OCI-LY1 (cell line): Measurements from ENCODE around the gene HMGCLL1.

ENCODE experiments used
- H2AFZ ChIP-seq: fragments of 200-600 bp; sonication (generic), shearing (Covaris generic); 2 replicates; pipeline ENCODE4 v1.6.0; 2014; ENCODE audit warnings: antibody characterized with exemption, mild to moderate bottlenecking, low read length
- H3F3A ChIP-seq: fragments of 200-600 bp; sonication (generic), shearing (Covaris generic); 2 replicates; pipeline ENCODE4 v1.6.0; 2014; ENCODE audit warnings: mild to moderate bottlenecking, antibody characterized with exemption, low read length, moderate library complexity; ENCODE audit not compliant: insufficient read depth
- H3K27ac ChIP-seq: fragments of 200-600 bp; sonication (generic); 2 replicates; pipeline ENCODE4 v1.5.1; 2014; ENCODE audit warnings: low read length, mixed run types, mild to moderate bottlenecking, low read depth; ENCODE audit not compliant: poor library complexity, severe bottlenecking
- H3K27me3 ChIP-seq: fragments of 200-600 bp; sonication (generic); 2 replicates; pipeline ENCODE4 v1.6.0; 2014; ENCODE audit warnings: antibody characterized with exemption, mild to moderate bottlenecking, low read length, moderate library complexity; ENCODE audit not compliant: insufficient read depth
- H3K36me3 ChIP-seq: fragments of 200-600 bp; sonication (generic); 2 replicates; pipeline ENCODE4 v1.6.1; 2014; ENCODE audit warnings: mild to moderate bottlenecking, antibody characterized with exemption, low read length, moderate library complexity, mixed read lengths; ENCODE audit not compliant: insufficient read depth
- H3K4me1 ChIP-seq: fragments of 200-600 bp; sonication (generic); 2 replicates; pipeline ENCODE4 v1.5.1; 2014; ENCODE audit warnings: mild to moderate bottlenecking, low read length, moderate library complexity; ENCODE audit not compliant: insufficient read depth, severe bottlenecking
- H3K4me2 ChIP-seq: fragments of 200-600 bp; sonication (generic), shearing (Covaris generic); 2 replicates; pipeline ENCODE4 v1.6.1; 2014; ENCODE audit warnings: low read length
- H3K4me3 ChIP-seq: fragments of 200-600 bp; sonication (generic); 2 replicates; pipeline ENCODE4 v1.5.1; 2014; ENCODE audit warnings: low read length, low read depth, mild to moderate bottlenecking, mixed read lengths; ENCODE audit not compliant: poor library complexity, severe bottlenecking
- H3K79me2 ChIP-seq: fragments of 200-600 bp; shearing (Covaris generic); 2 replicates; pipeline ENCODE4 v1.6.1; 2016; ENCODE audit warnings: mixed run types, low read length, mixed read lengths; ENCODE audit not compliant: insufficient read depth
- H3K9ac ChIP-seq: fragments of 200-600 bp; sonication (generic), shearing (Covaris generic); 2 replicates; pipeline ENCODE4 v1.6.1; 2014; ENCODE audit warnings: mild to moderate bottlenecking, low read length, mixed read lengths
- H3K9me2 ChIP-seq: fragments of 200-600 bp; sonication (generic), shearing (Covaris generic); 2 replicates; pipeline ENCODE4 v1.6.1; 2014; ENCODE audit warnings: low read depth, mild to moderate bottlenecking, low read length, mixed read lengths
- H3K9me3 ChIP-seq: fragments of 200-600 bp; shearing (Covaris generic); 2 replicates; pipeline ENCODE4 v1.6.1; 2014; ENCODE audit warnings: low read length, mixed read lengths
- H4K20me1 ChIP-seq: fragments of 200-600 bp; sonication (generic), shearing (Covaris generic); 2 replicates; pipeline ENCODE4 v1.6.0; 2016; ENCODE audit warnings: mild to moderate bottlenecking, low read length; ENCODE audit not compliant: insufficient read depth
- CTCF ChIP-seq: fragments of 200-600 bp; sonication (generic), shearing (Covaris generic); IDR thresholded peaks from 2 replicates; pipeline ENCODE4 v1.5.1; 2017; ENCODE audit warnings: mild to moderate bottlenecking, antibody characterized with exemption, low read length, moderate library complexity, mixed read lengths
- EZH2 ChIP-seq: fragments of 200-600 bp; sonication (generic), shearing (Covaris generic); IDR thresholded peaks from 2 replicates; pipeline ENCODE4 v1.8.0; 2017; ENCODE audit warnings: borderline replicate concordance, mixed run types, mild to moderate bottlenecking, antibody characterized with exemption, low read length, moderate library complexity, mixed read lengths

The HMGCLL1 gene

GRCh38 chr6:55492259-55492658 is 86.7 kb downstream of the HMGCLL1 start:
- TF ChIP-seq EZH2 (no peak), CTCF (no peak)
- Histone ChIP-seq H3K27ac (no peak overlapping the region), H3K4me1 (no peaks in the 10 kb centered on the region), H3F3A (no peaks in the 10 kb centered on the region), H3K9ac (no peak overlapping the region), H4K20me1 (no peaks in the 10 kb centered on the region), H3K9me3 (no peaks in the 10 kb centered on the region), H3K4me2 (no peak overlapping the region), H3K9me2 (no peaks in the 10 kb centered on the region), H3K4me3 (no peak overlapping the region), H3K27me3 (no peaks in the 10 kb centered on the region), H2AFZ (no peak overlapping the region), H3K79me2 (no peaks in the 10 kb centered on the region), H3K36me3 (no peaks in the 10 kb centered on the region)

DNA sequence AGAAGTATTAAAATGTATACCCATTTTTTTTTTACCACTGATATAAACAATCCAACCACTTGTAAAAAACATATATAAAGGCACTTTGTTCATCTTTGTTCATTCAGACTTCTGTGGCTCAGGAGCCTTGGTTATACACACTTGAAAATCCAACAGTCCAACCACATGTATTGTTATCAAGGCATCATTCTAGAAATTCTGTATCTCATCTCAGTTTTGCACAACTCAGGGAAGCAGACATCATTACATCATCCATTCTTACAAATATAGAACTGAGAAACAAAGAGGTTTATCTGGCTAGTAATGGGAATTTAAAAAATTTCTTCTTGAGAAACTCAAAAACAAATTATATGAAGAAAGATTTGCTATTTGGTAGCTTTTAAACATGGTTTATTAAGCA is 88.1 kb downstream of the HMGCLL1 start:
- H3K27me3 ChIP-seq: no peaks in the 10 kb centered on the region
- H3K9me3 ChIP-seq: no peaks in the 10 kb centered on the region
- H3K9me2 ChIP-seq: no peaks in the 10 kb centered on the region
- H3K9ac ChIP-seq: no peak overlapping the region
- no peaks in the 10 kb centered on the region for H3K36me3 ChIP-seq
- no peak overlapping the region for H3K27ac ChIP-seq
- H3K4me3 ChIP-seq: no peak overlapping the region
- H3K4me2 ChIP-seq: no peak overlapping the region
- H3K4me1 ChIP-seq: no peaks in the 10 kb centered on the region
- H4K20me1 ChIP-seq: no peaks in the 10 kb centered on the region
- no peaks in the 10 kb centered on the region for H3F3A ChIP-seq
- TF ChIP-seq EZH2: no peak
- no peak overlapping the region for H2AFZ ChIP-seq
- no peaks in the 10 kb centered on the region for H3K79me2 ChIP-seq

- Histone ChIP-seq H3K27ac (no peak overlapping the region), H3K36me3 (no peaks in the 10 kb centered on the region), H3K9me2 (no peaks in the 10 kb centered on the region), H3K9me3 (no peaks in the 10 kb centered on the region), H3K4me1 (no peaks in the 10 kb centered on the region), H3F3A (no peaks in the 10 kb centered on the region), H3K9ac (no peak overlapping the region), H3K4me3 (no peak overlapping the region), H3K79me2 (no peaks in the 10 kb centered on the region), H4K20me1 (no peaks in the 10 kb centered on the region), H2AFZ (no peak overlapping the region), H3K27me3 (no peaks in the 10 kb centered on the region), H3K4me2 (no peak overlapping the region)
- TF ChIP-seq EZH2 (no peak), CTCF (no peak)
Observed at GRCh38 chr6:55474382-55474781, 104.6 kb downstream of the HMGCLL1 start.

- Histone ChIP-seq H4K20me1 (no peaks in the 10 kb centered on the region), H3K4me2 (no peak overlapping the region), H3K4me3 (no peak overlapping the region), H3K36me3 (no peaks in the 10 kb centered on the region), H3K4me1 (no peaks in the 10 kb centered on the region), H3K9me2 (no peaks in the 10 kb centered on the region), H3K79me2 (no peaks in the 10 kb centered on the region), H2AFZ (no peak overlapping the region), H3K9me3 (no peaks in the 10 kb centered on the region), H3K27ac (no peak overlapping the region), H3K27me3 (no peaks in the 10 kb centered on the region), H3F3A (no peaks in the 10 kb centered on the region), H3K9ac (no peak overlapping the region)
- TF ChIP-seq EZH2 (no peak), CTCF (no peak)
Observed at GRCh38 chr6:55473722-55474121, 105.3 kb downstream of the HMGCLL1 start.
